Smooth muscle cell of the brain vasculature (primary cell): ENCODE data around the gene DGCR6L.
"Not testable (repeated sequence)": the region's sequence is repeated elsewhere in the genome, so short reads cannot be mapped to it uniquely, and the experiment has no call there.

Experiments used
- DNase-seq: peaks from one replicate; pipeline ENCODE4 v3.0.0-alpha.2; 2012; ENCODE audit warnings: low read depth, low spot score

DGCR6L gene

GRCh38 chr22:20275836-20276235, 44.0 kb downstream of the DGCR6L start:
- no peak for DNase-seq

- DNase-seq: not testable (repeated sequence)
Observed at GRCh38 chr22:20275325-20275724, 44.5 kb downstream of the DGCR6L start.

DNA sequence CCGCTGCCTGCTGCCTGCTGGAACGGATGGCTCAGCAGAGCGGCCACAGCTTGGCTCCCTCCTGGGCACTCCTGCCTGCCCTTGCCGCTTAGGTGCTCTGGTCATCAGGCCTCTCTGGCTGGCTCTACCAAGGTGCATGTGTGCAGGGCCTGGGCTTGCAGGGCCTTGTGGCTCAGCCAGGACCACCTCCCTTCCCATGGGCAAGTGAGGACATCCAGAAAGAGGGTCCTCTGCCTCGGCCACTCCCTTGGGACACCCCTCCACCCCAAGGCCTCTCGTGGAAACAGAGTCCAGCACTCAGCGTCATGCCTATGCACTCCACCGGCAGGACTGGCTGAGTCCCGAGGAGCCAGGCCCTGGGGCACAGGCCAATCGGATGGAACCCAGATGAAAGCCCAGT, 45.5 kb downstream of the DGCR6L start:
- DNase-seq: not testable (repeated sequence)

DNA sequence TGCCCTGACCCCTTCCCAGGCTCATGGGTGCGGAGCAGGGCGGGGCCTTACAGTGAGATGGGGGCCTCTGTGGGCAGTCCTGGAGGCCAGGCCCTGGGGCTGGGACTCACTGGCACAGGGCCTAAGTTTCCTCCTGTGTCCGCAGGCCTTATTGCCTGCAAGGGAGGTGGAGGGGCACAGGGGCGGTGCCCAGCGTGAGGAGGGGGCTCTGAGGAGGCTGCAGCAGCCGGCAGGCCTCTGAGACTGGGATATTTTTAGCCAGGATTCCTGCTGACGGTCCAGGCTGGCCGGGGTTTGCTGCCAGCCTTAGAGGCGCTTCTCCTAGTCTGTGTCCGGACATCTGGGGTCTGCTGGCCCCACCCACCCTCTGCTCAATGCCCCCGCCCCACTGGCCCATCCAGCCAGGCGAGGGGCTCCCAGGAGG, 46.1 kb downstream of the DGCR6L start:
- no peak for DNase-seq

GRCh38 chr22:20272700-20273099, 47.2 kb downstream of the DGCR6L start:
- DNase-seq: no peak

GRCh38 chr22:20272174-20272573, 47.7 kb downstream of the DGCR6L start:
- no peak for DNase-seq

- DNase-seq: no peak
Observed at GRCh38 chr22:20271114-20271994, 48.5 kb downstream of the DGCR6L start.

DNA sequence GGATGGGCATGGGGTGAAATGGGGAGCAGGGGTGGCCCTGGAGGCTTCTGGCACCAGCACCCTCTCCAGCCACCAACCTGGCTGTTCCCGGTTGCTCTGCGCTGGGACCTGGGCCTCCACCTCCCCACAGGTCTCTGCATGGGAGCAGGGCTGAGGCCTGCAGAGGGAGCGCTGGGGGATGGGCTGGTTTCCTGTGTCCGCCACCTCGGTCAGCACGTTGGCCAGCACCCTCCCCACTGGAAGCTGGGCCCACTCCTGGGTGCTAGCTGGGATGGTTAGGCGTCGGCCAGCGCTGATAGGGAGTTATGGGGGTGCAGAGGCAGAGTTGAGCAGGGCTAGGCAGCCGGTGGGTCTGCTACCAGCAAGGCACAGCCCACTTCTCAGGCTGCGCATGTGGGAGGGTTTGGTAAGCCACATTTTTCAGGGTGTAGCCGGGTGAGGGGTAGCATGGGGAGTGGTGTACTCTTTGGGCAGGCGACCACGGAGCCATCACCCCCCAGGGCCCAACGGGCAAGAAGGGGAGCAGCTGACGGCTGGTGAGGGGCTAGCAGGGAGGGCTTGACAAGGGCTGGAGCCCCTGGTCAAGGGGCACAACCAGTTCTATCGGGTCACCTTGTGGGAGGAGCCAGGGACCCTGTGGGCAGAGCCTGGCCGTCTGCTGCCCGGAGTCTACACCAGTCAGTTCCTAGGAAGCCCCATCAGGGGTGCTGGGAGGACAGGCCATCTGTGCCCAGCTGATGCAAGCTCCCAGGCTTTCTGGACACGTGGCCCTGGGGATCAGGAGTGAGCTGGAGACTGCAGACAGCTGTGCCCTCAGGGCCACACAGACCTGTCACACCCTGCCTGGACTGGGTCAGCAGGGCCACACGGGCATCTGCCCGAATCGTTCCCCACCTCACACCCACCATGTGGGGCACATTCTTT, 49.4 kb downstream of the DGCR6L start:
- not testable (repeated sequence) for DNase-seq

DNA sequence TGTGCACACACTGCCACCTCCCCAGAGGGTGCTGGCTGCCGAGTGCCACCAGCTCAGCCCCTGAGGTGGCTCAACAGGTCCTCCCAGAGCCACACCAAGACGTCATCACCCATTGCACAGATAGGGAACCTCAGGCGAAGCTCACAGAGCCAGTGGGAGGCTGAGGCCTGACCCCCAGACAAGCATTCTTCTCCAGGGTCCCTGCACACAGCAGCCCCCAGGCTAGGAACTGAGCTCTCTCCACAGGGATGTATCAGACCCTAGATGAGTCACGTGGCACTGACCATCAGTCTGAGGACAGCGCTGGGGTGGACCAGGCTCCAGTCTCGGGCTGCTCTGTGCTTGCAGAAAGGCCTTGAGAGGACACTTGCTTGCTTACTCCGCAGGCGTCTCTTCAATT, 50.2 kb downstream of the DGCR6L start:
- not testable (repeated sequence) for DNase-seq

- DNase-seq: not testable (repeated sequence)
Observed at GRCh38 chr22:20269201-20269600, 50.7 kb downstream of the DGCR6L start.

- no peak for DNase-seq
Observed at GRCh38 chr22:20268279-20269012, 51.4 kb downstream of the DGCR6L start, which contains the start of gene RTN4R. TSS of gene RTN4R (minus strand) at chr22:20268318. CDS start at chr22:20268092, 226 bp downstream.

- no peak for DNase-seq
Observed at GRCh38 chr22:20267441-20268278, 52.2 kb downstream of the DGCR6L start.

DNA sequence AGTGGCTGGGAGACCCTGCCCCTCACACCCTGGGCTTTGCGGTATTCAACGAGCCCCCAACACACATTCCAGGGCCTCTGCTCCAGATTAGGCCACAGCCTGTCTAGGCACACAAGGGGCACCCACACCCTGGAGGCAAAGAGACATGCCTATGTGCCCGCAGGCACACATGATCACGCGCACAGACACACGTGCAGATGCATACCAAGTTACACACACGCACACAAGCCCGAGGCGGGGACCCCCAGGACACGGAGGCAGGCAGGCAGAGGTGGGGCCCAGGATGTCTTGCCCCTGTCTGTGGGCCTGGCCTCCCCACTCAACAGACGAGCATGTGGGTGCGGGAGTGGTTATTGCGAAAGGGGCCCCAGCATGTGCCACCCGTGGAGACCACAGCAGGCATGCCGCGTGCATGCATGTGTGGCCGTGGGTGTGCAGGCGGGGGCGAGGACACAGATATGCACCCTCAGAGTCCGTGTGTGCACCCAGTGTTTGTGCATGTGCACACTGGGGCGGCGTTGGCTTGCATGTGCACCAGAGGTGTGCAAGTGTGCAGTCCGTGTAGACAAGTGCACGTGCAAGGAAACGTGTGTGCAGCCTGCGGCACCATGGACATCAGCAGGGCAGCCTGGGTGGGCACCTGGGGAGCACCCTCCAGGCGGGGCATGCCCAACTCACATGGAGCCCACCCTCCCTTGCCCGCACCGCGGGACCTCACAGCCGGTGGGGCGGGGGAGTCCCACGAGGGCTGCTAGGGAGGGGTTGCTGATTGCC, 53.0 kb downstream of the DGCR6L start:
- DNase-seq: not testable (repeated sequence)

GRCh38 chr22:20265772-20266666, 53.8 kb downstream of the DGCR6L start:
- not testable (repeated sequence) for DNase-seq

- no peak for DNase-seq
Observed at GRCh38 chr22:20264614-20265452, 55.0 kb downstream of the DGCR6L start.
